Bronchial epithelial cell (primary cell): ENCODE measurements around the gene COBL. TPM values are rescaled to one million over a fixed set of nuclear protein-coding genes. Genes with fewer than 3 reads are reported as not detected.

Experiments used
- DNase-seq: peaks from one replicate; pipeline ENCODE4 v3.0.0-alpha.2; 2010; ENCODE audit warnings: low read depth
- FAIRE-seq: peaks from 2 replicates; lab custom pipeline; 2011; peaks lifted over from hg19 to GRCh38; lab: Jason Lieb, UNC
- H3K27me3 ChIP-seq: 2 replicates; pipeline ENCODE4 v1.5.1; 2011; ENCODE audit warnings: low read length; ENCODE audit not compliant: control insufficient read depth, insufficient read depth
- H3K36me3 ChIP-seq: 2 replicates; pipeline ENCODE4 v1.5.1; 2011; ENCODE audit warnings: low read length; ENCODE audit not compliant: control insufficient read depth, insufficient read depth
- H3K4me3 ChIP-seq: 2 replicates; pipeline ENCODE4 v1.5.1; 2011; ENCODE audit warnings: mild to moderate bottlenecking, low read depth, low read length, control low read depth
- total RNA-seq: library from RNA; depleted of rRNA; stranded (reverse); fragments of >200 nt; gene quantifications from 2 replicates; pipeline ENCODE4 v1.2.1, GENCODE V29; 2014
- TF ChIP-seq, protein P1 (sequence below): IDR thresholded peaks from 2 replicates; pipeline ENCODE4 v1.5.1; 2011; ENCODE audit warnings: mild to moderate bottlenecking, moderate library complexity, low read length, control low read depth, inconsistent platforms; ENCODE audit not compliant: insufficient read depth, severe bottlenecking

COBL gene
- total RNA-seq, 1 donor from 2014 or later = 1.1 TPM

DNA sequence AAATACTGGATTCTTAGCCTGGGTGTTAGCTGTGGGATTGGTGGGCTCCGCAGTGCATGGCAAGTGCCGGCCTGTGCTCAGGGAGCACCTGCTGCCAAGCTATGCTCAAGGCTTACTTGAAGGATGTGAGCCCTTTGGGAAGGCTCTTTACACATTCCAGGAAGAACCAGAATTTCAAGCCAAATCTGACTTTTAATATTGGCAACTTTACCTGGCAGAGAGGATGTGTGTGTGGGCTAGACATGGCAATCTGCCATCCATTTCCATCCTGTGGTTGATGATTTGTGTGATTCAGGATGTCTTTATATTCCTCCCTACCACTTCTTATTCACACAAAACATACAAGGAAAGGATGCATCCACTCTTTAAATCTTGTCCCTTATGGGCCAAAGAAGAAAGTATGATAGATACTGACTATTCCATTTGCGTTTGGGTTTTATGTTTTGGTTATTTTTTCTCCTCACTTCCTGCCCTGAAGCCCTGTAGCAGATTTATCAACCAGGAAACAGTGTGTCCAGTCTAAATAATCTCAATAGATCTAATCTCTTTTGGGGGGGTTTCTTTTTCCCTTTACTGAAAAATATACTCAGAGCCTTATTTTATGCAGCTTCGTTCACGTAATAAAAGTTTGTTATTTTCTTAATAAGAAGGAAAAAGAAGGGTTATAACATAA, 247.1 kb downstream of the COBL start:
- Histone ChIP-seq H3K4me3 (no peak overlapping the region), H3K27me3 (no peaks in the 10 kb centered on the region), H3K36me3 (no peaks in the 10 kb centered on the region)
- TF ChIP-seq, protein P1, sequence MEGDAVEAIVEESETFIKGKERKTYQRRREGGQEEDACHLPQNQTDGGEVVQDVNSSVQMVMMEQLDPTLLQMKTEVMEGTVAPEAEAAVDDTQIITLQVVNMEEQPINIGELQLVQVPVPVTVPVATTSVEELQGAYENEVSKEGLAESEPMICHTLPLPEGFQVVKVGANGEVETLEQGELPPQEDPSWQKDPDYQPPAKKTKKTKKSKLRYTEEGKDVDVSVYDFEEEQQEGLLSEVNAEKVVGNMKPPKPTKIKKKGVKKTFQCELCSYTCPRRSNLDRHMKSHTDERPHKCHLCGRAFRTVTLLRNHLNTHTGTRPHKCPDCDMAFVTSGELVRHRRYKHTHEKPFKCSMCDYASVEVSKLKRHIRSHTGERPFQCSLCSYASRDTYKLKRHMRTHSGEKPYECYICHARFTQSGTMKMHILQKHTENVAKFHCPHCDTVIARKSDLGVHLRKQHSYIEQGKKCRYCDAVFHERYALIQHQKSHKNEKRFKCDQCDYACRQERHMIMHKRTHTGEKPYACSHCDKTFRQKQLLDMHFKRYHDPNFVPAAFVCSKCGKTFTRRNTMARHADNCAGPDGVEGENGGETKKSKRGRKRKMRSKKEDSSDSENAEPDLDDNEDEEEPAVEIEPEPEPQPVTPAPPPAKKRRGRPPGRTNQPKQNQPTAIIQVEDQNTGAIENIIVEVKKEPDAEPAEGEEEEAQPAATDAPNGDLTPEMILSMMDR = no peak
- DNase-seq = peak; percentile 82
- no peak for FAIRE-seq

DNA sequence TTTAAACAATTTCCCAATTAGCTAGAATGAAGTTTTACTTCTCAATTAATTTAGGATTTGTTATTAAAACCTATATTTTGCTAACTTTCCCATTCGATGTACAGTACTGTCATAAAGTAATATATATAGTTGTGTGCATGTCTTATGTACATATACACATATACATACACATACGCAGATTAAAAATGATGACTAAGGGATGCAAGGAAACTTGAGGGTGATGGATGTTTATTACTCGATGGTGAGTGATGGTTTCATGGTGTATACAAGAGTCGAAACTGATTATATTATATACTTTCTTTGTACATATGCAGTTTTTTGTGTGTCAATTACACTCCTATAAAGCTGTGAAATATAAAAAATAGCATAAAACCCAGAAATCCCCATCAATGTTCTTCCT, 248.2 kb downstream of the COBL start:
- no peaks in the 10 kb centered on the region for H3K36me3 ChIP-seq
- FAIRE-seq = no peak
- no peaks in the 10 kb centered on the region for H3K27me3 ChIP-seq

DNA sequence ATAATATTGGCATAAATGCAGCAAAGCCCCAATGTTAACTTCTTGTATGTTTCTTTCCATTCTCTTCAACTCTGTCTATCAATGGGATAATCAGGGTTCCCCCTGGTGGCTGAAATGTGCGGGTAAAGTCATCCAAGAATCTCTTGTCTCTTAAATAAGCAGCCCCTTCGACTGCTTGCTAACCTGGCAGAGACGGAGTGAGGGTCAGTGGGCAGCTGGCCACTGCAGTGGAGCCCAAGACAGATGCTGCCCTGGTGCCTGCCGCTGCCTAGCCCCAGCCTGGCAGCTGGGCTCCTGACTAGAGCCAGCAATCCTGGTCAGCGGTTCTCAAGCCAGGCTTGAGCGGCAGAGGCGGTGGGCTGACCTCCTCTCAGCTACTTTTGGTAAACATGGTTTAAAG, 248.9 kb downstream of the COBL start:
- H3K27me3 ChIP-seq = no peaks in the 10 kb centered on the region
- DNase-seq = peak; percentile 69
- no peak for FAIRE-seq
- H3K36me3 ChIP-seq = no peaks in the 10 kb centered on the region
- H3K4me3 ChIP-seq = no peak overlapping the region
- TF ChIP-seq, protein P1 = peak; percentile 75

More for the DNA sequence above, 248.2 kb downstream of the COBL start:
- no peak for DNase-seq
- no peak overlapping the region for H3K4me3 ChIP-seq
- TF ChIP-seq, protein P1 = no peak

DNA sequence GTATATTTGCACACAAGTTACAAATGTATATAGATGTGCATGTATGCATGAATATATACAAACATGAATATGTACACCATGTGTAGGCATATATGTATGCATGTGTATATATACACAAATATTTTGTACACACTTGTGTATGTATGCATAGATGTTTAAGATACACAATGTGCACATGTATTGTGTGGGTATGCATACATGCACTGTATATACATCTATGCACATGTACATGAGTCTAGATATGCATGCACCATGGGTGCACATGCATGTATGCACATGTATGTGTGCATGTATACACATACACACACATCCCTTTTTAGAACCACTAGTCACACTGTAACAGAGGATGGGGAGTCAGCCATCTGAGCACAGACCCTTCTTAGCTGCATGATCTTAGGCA, 249.4 kb downstream of the COBL start:
- DNase-seq (no peak), FAIRE-seq (no peak)
- Histone ChIP-seq H3K36me3 (no peaks in the 10 kb centered on the region), H3K4me3 (no peak overlapping the region), H3K27me3 (no peaks in the 10 kb centered on the region)
- TF ChIP-seq, protein P1 = no peak

DNA sequence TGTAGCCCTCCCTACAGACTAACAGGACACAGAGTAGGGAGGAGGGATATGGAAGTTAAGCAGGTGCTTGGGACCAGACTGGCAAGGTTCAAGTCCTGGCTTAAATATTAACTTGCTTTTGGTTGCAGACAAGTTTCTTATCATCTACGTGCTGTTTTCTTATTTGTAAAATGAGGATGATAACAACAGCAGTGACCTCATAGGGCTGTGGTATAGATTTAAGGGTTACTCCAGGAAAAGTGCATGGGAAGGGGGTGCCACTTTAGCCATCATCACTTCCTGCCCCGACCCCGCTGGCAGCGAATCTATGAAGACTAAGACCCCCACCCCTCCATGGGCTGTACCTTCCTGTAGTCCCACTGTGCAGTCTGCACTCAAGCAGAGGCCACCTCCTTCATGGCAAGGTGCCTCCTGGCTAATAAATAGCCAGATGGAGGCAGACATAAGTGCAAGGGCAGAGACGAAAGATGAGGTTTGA, 250.2 kb downstream of the COBL start:
- Histone ChIP-seq H3K36me3 (no peaks in the 10 kb centered on the region), H3K4me3 (no peak overlapping the region), H3K27me3 (no peaks in the 10 kb centered on the region)
- TF ChIP-seq, protein P1 = no peak
- DNase-seq (no peak), FAIRE-seq (no peak)

DNA sequence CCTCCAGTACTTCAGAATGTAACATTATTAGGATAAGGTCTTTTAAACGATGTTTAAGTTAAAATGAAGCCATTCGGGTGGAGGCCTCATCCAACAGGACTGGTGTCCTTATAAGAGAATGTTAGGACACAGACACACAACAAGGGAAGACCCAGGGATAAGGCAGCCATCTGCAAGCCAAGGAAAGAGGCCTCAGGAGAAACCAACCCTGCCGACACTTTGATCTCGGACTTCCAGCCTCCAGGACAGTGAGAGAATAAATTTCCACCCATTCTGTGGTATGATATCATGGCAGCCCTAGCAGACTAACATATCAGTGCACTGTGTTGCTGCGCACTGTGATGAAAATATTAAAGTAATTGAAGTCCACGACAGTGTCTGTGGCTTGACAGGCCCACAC, 250.8 kb downstream of the COBL start:
- TF ChIP-seq, protein P1 = no peak
- Histone ChIP-seq H3K36me3 (no peaks in the 10 kb centered on the region), H3K27me3 (no peaks in the 10 kb centered on the region), H3K4me3 (no peak overlapping the region)
- FAIRE-seq (no peak), DNase-seq (no peak)
